ENCODE data around the gene SF3B4.
A peak's percentile ranks its signal among the peaks of the same experiment; 100 is the strongest.

SF3B4 gene

DNA sequence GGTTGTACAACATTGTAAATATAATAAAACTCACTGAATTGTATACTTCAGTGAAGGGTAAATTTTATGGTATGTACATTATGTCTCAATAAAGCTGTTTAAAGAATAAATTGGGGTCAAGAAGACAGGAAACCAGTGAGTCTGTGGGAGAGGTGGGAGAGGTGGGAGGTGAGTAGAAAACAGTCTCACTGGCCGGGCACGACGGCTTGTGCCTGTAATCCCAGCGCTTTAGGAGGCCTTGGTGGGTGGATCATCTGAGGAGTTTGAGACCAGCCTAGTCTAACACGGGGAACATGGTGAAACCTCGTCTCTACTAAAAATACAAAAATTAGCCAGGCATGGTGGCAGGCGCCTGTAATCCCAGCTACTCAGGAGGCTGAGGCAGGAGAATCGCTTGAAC lies 4.9 kb upstream of the SF3B4 start:
- DNase-seq (ENCODE audit: low read depth) = no peak

DNA sequence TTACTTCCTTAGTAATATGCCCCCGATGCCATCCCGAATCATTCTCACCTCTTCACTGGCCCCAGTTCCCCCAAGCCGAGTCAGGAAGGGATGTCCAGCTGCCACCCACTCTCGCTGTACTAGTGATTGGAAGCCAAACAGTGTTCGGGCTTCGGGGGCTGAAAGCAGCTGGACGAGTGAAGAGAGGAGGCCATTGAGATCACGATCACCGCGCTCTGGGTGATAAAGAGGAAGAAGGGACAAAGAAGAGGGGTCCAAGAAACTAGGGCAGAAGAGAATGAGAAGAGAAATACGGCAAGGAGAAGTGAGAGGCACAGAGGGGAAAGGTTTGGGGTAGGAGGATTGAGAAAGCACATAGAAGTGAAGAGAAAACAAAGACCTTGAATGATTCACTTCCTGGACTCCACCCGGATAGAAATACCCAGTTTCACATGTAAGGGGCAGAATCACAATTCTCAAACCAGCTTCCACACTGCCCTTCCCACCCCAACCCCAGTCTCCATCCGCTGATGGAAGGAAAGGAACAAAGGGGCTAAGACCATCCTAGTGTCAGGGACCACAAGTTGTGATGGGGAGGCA lies 3.7 kb upstream of the SF3B4 start:
- no peak for DNase-seq (ENCODE audit: low read depth)

DNA sequence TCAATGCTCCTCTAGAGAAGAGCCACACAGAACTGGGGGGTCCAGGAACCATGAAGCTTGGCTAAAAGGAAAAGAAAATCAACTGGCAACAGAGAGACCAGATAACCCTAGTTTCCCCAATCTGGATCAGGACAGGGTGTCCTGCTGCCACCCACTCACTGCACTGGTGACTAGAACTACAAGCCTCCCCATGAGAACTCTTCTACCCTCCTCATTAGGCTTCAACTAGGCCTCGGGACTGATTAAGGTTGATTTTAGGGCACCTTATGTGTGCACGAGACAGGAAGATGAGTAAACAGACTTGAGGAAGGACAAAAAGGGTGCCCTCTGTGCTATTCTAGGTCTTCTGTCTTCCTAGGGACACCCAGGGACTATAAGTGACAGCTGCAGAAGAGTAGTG lies 2.3 kb upstream of the SF3B4 start:
- DNase-seq (ENCODE audit: low read depth) = no peak

DNA sequence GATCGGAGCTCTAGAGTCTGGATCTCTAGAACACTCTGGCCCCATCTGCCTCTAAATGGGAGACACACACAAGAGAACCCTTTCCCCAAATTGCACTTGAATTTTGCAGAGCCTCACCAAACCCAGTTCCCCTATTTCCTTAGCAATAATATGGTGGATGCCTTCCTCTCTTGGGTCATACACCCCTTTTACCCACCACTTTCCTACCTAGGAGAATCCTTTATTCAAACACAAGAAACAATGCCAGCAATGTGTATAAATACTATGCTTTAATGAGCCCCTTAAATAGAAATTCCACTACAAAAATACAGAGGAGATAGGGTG lies 760 bp upstream of the SF3B4 start:
- no peak for DNase-seq (ENCODE audit: low read depth)

DNA sequence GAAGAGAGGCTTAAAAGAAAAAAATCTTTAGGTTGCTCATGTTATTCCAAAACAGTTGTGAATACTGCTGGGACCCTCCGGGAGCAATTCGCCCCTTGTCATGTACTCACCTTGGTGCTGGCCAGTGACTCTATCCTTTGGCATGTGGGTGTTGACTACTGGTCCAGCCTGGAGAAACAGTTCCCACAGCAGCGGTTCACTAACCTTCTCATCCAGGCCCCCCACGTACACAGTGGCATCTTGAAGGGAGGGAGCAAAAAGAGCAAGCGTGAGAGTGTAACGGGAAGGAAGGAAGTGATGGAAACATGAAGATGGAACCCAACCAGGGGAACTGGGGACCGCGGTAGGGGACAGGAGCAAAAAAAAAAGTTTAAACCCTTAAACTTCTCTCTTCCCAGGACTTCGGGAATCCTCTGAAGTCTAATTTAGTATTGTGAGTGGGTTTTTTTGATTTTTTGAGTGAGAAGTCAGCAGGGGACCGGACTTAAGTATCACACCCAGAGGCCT lies 494 bp downstream of the SF3B4 start:
- DNase-seq (ENCODE audit: low read depth) = no peak

DNA sequence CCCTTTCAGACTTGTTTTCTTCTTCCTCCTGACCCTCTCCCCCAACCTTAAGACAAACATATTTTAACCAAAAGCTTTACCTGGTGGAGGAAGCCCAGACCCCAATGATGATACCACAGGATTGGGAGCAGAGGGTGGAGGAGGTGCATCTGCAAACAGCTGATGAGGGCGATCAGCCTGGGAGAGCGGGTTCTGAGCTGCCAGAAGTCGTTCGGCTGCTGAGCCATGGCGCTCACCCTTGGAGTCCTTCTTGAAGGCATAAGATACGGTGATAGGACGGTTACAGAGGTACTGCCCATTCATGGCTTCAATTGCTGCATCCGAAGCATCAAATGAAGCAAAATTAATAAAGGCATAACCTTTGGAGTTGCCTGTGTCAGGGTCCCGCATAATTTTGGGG lies 1.3 kb downstream of the SF3B4 start:
- no peak for DNase-seq (ENCODE audit: low read depth)

DNA sequence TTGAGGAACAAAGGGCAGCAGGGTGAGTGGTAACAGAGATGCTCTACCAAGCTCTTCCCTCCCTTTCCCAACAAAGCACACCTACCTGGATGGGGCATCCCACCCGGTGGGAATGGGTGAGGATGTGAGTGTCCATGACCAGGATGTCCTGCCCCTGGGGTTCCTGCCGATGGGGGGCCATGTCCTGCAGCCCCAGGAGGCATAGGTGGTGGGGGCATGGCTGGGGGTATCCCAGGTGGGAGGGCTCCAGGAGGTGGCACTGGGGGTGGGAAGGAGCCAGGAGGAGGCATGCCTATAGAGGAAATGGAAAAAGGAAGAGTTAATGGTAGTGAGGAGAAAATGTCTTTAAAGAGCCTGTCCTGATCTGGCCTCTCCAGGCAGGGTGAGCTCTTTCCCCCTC lies 1.9 kb downstream of the SF3B4 start:
- no peak for DNase-seq (ENCODE audit: low read depth)

DNA sequence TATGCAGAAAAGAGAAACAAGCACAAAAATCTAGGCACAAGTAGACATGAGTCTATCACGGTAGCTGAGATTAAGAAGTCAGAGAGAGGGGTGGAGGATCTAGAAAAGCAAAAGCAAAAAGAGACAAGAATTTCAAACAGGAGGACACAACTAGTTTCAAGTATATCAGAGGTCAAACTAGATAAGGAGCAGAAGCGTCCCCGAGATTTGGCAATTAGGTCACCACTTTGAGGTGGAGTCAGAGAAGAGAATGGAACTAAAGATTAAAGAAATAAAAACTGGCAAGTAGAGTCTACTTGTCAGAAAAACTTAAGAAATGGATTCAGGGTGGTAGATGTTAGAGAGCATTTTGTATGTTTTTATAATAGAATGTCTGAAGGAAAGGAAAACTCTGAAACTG lies 2.3 kb downstream of the SF3B4 start:
- no peak for DNase-seq (ENCODE audit: low read depth)

DNA sequence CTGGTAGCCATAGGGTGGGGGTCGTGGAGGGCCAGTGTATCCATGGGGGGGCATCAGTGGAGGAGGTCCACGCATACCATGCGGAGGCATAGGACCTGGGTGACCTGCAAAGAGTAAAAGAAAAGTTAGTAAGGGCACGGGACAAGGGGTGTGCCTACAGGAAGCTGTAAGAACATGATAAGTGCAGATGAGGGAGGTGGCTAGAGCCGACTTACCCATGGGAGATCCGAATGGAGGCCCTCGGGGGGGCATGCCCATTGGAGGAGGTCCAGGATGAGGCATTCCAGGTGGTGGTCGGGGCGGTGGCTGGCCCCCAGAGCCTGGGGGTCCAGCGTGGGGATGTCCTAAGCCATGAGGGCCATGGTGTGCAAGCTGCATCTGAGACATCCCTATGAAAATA lies 4.0 kb downstream of the SF3B4 start:
- DNase-seq (ENCODE audit: low read depth) = no peak

DNA sequence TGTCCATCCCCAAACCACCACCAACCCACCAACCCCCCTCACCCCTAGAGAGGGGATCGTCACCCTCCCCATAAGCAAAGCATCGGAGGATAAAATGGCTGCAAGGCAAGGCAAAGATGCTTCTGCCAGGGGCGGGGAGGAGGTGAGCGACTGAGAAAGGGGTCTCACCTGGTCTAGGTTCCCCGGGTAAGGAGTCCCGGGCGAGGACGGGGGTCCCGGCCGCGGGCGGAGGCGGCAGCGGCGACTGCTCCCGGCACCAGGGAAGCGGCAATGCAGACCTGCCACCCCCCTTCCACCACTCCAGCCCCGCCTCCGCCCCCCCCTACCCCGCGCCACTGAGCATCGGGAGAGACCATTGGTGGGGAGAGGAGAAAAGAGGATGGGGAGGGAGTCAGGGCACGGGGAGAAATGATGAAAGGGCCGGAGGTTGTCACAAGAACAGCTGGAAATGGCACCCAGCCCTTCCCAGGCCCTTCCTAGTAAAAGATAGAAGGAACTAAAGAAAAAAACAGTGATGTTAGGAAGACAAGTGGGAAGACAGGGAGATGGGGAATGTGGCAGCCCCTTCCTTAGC lies 9.9 kb downstream of the SF3B4 start, which contains the start of gene SV2A:
Gene SV2A (minus strand): TSS at position 274 of the 574 bp plus-strand sequence. CDS start 4,004 bp downstream, outside the sequence.
- DNase-seq (ENCODE audit: low read depth) = no peak

DNA sequence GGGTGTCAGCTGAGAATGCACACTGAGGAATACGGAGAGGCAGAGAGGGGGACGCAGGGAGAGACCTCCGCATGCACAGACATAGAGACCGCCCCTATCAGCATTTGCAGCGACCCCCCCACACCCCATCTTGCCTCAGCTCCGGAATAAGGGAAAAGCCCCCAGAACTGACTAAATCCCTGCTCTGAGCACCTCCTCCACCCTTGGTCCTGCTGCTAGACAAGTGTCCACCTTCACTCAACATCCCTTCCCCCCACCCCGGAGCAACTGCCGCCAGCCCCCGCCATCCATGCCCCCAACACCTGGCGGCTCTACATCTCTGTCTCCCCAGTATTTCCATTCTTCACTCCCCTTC lies 10.7 kb downstream of the SF3B4 start:
- DNase-seq (ENCODE audit: low read depth) = no peak

DNA sequence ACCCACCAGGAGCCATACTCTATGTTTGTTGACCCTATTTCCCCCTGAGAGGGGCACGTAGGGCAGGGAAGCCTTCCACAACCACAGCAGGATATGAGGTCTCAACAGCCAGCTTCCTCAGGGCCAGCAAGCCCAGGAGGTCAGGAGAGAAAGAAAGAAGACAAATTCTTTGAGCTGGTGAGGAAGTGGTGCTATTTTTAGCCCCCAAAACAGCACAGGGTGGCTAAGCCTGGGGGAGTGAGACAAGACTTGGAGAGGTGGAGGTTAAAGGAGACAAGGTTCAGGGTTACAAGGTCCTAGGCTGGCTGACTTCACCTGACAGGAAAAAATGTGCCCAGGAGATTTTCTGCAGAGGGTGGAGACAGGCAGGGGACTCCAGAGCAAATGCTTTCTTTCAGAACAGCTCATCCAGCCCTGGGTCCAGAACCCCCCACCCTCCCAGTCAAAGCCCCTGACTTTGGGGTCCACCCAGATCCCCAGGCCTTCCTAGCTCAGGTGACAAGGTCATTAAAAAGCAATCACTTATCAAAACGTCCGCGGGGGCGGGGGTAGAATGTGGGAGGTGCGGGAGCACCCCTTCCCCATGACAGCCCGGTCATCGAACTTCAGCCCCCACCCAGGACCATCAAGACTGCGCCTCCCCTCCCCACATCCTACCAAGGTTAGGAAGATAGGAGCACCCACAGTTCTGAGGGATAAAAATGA lies 11.3 kb downstream of the SF3B4 start:
- DNase-seq (ENCODE audit: low read depth) = no peak

DNA sequence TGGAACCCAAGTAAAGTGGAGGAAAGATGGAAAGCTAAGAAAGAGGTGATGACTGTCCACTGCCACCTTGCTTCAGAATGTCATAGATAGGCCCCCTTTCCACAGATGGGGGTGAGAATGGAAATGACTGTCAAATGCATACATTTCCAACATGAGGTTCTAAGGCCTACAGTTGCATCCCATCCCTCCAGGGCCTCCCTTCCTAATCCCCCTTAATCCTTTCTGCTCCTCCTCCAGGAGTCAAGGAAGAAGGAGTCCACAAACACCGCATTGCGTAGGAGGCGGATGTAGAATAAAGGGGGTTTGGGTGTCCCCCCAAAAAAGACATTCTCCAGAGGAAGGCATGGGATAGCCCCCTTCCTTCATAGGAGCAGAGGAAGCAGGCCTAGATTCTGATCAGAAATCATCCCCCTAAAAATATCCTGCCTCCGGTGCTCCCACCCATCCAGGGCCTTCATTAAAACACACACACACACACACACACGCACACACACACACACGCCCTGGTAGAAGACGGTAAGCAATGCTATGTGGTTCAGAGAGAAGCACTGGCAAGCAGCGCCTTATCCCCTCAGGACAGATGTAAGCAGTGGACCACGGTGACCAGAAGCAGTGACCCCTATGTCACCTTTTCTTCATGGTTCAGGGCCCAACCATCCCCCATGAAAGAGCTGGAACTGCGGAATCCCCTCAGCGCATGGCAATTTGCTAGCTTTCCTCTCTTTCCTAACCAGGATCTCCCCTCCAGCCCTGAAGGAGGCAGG lies 12.0 kb downstream of the SF3B4 start:
- DNase-seq (ENCODE audit: low read depth) = no peak

DNA sequence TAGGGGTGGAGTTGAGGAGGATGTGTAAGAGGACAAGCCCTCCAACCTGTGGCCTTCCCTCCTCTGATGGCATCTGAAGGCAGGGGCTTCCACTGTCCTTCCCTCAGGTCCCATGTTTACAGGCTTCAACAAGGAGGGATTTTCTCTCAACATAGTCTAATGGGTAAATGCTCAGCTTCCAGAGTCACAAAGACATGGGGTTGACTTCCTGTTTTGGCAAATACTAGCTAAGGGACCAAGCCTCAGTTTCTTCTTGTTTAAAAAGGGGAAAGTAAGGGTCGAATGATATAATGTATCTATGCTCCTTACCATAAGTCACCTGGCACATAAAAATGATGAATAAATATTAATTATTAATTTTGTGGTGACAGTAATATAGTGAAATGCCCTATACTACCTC lies 13.1 kb downstream of the SF3B4 start:
- no peak for DNase-seq (ENCODE audit: low read depth)

DNA sequence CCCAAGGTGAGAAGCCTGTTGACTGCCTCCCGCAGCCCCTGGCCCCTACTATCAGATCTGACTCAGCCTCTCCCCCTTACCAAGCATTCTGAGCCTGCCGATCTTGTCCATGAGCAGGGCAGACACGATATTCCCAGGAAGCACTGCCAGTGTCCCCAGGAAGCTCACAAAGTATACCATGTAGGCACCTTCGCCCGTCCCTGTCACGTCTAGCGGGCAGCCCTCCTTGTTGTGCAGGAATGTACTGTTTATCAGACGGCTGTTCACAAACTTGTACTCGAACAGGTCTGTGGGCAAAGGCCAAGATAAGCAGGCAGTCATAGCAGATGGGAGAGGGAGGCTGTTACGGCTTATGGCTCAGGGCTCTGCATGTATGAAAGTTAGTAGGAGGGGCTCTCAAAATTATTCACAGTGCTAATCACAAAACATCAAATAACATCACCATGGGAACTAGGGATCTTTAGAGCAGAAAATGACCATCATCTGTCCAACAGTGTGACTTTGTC lies 21.0 kb downstream of the SF3B4 start:
- no peak for DNase-seq (ENCODE audit: low read depth)

DNA sequence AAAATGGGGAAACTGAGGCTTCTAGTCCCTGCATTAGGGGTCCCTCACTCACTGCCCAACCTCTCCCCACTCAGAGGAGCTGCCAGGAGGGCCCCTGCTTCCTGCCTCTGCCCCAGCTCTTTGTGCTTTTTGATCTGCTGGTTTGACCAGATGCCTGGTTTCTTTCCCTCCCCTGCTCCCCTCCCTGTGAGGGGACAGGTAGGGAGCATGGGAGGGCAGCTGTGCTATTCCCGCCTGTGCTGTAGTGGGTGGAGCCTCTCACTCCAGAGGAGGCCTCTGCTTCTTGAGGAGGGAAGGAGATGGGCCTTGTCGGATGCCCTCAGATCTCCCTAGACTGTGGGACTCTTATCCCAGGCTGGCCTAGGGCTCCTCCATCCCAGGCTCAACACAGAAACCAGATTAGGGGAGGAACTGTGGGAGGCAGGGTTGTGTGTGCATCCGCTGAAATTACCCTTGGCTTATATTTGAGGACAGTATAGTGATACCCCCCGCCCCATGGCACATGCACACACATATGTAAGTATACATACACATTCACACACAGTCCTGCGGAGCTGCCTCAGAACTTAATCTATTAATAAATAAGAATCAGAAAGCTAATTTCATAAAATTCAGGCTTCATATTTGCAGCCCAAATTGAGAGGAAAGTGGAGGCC lies 23.6 kb downstream of the SF3B4 start:
- no peak for DNase-seq (ENCODE audit: low read depth)

DNA sequence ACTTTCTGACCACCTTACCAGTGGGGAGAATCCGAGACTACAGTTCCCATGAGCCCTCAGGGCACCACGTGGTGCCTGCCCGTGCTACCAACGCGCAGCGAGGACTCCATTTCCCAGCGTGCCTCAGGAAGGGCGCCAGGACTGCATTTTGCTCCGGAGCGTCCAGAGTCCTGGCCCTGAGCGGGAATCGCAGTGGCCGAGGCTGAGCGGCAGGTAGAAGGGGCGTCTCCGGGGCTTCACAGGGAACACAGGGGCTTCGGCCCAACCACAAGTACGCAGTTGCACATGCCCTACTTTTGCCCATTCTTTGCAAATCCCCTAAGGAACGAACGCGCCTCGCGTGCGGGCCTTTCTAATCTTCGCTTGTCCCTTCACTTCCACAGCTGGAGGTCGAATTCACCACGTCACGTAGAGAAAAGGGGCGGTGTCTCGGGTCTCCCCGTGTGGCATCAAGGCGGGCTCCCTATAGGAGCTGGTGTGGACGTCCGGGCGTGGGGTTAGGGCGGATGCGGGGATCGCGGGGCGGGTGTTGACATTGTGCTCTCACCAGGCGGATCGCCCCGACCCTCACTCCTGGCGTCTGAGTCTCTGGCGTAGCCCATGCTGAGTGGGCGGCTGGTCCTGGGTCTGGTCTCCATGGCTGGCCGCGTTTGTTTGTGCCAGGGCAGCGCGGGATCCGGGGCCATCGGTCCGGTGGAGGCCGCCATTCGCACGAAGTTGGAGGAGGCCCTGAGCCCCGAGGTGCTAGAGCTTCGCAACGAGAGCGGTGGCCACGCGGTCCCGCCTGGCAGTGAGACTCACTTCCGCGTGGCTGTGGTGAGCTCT lies 27.9 kb downstream of the SF3B4 start, which contains the start of gene BOLA1:
Gene BOLA1 (plus strand): TSS at position 109 of the 825 bp plus-strand sequence. CDS start 492 bp downstream, at position 601.
- peak; percentile 86 for DNase-seq (ENCODE audit: low read depth)

DNA sequence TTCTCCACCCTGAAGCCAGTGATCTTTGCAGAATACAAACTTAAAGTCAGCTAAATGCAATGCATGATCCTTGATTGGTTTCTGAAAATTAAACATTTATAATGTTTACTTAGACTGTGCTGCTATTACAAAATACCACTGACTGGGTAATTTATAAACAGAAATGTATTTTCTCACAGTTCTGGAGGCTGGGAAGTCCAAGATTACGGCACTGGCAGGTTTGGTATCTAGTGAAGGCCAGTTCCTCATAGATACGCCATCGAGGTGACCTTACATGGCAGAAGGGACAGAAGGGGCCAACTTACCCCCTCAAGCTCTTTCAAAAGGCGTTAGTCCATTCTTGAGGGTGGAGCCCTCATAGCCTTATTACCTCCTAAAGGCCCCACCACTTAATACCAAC lies 31.0 kb downstream of the SF3B4 start:
- DNase-seq (ENCODE audit: low read depth) = no peak

DNA sequence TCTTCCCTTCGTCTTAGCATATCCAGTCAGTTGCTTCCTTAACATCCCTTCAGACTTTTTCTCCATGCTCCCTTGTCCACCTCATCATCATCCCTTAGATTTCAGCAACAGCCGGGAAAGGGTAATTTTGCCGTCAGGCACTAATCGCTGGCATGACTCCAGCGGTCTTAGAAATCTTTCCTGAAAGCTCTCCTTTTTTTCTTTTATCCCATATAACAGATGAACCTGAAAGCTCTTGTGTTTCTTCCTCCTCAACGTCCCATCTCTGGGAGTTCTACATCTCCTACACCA lies 38.7 kb downstream of the SF3B4 start:
- DNase-seq (ENCODE audit: low read depth) = no peak

DNA sequence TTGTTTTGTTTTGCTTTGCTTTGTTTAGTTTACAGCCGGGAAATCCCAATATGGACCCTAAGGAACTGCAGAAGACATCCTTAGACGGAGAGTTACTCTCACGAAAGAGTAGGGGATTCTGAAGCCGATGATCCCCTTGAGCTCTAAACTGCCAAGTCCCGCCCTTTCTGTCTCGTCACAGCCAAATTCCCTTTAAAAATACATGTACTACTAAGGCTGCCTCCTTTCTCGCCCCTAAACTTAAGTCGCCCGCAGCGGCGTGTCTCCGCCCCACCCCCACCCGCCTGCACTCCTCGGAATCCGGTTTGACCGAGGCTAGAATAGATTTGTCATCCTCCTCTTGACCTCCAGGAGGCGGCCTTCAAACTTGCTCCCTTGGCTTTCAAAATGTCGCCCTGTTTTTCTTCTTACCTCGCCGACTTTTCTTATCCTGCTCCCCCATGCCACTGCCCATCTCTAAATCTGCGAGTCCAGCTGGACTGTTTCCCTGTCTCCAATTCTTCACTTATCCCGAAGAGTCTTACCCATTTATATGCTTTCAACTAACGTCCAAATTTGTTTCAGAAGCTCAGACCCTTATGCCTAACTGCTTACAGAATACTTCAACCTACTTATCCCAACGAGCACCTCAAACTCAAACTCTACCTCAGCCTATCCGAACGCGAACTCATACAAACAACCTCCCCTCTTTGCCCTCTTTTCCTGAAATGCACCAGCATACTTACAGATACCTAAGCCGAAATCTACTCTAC lies 39.2 kb downstream of the SF3B4 start:
- peak; percentile 88 for DNase-seq (ENCODE audit: low read depth)
